ENCODE results near the gene TECTA.

DNA sequence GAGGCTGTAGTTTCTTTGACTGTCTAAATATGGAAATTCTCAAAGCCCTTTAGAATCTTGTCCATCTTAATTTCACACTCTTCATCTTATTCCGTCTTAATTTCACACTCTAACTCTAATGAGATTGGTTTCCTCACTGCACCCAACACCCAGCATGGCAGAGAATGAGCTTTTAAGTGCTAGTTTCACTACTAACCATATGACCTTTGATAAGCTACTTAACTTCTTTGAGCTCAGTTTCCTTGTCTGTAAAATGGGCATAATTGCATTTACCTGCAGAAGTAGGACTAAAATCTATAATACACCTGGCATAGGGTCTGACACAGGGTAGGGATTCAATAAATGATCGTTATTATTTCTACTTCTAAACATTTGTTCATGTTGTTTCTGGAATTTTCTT is 46.8 kb upstream of the TECTA start:
- TF ChIP-seq CTCF (IDR thresholded peaks at IDR 0.05; ENCODE audit: poor library complexity), result no peak
- TF ChIP-seq EZH2phosphoT487 (IDR thresholded peaks at IDR 0.05; ENCODE audit: low read depth, severe bottlenecking, unreplicated experiment), result no peak
- TF ChIP-seq EZH2 (IDR thresholded peaks at IDR 0.05; ENCODE audit: borderline replicate concordance), result no peak
